Brain microvascular endothelial cell (primary cell): ENCODE measurements around the gene UACA.

Source experiments
- DNase-seq: peaks from one replicate; pipeline ENCODE4 v3.0.0-alpha.2; 2020
- H3K27ac ChIP-seq: fragments of 250-450 bp; sonication (Bioruptor Pico); 2 replicates; pipeline ENCODE4 v1.5.1; 2020; ENCODE audit warnings: mild to moderate bottlenecking, moderate library complexity
- H3K27me3 ChIP-seq: fragments of 250-450 bp; sonication (Bioruptor Pico); replicated peaks from 2 replicates; pipeline ENCODE4 v1.5.1; 2020; ENCODE audit warnings: mild to moderate bottlenecking
- H3K36me3 ChIP-seq: fragments of 250-450 bp; sonication (Bioruptor Pico); replicated peaks from 2 replicates; pipeline ENCODE4 v1.5.1; 2020; ENCODE audit warnings: mild to moderate bottlenecking
- H3K4me3 ChIP-seq: 2 replicates; pipeline ENCODE4 v1.5.1; 2011; ENCODE audit warnings: low read depth, mild to moderate bottlenecking, control low read depth, low read length, moderate library complexity
- CTCF ChIP-seq: IDR thresholded peaks from 2 replicates; pipeline ENCODE4 v1.5.1; 2011; ENCODE audit warnings: low read depth, mild to moderate bottlenecking, moderate library complexity, low read length, control low read depth, inconsistent platforms; ENCODE audit errors: missing control alignments
- in situ Hi-C: cut with HindIII; loops from 2 replicates; pipeline ENCODE4 v1.10.0; 2017; ENCODE audit warnings: low sequenced_read_pairs, low pct_ligation_motif_present

Gene UACA

GRCh38 chr15:70794596-70795310 lies 31.4 kb upstream of the UACA start:
- TF ChIP-seq CTCF = no peak
- H3K36me3 ChIP-seq = no peaks in the 10 kb centered on the region
- no peaks in the 10 kb centered on the region for H3K27me3 ChIP-seq
- in situ Hi-C loops = no loop called here
- peak; percentile 94 for DNase-seq
- H3K4me3 ChIP-seq = peak overlapping the region; percentile 30
- H3K27ac ChIP-seq = peak overlapping the region; percentile 99

GRCh38 chr15:70793694-70794093 lies 30.3 kb upstream of the UACA start:
- H3K27me3 ChIP-seq = no peaks in the 10 kb centered on the region
- H3K27ac ChIP-seq = peak overlapping the region; percentile 99
- no peak for TF ChIP-seq CTCF
- no peaks in the 10 kb centered on the region for H3K36me3 ChIP-seq
- DNase-seq = no peak
- H3K4me3 ChIP-seq = no peak overlapping the region
- in situ Hi-C loops = no loop called here

GRCh38 chr15:70792171-70792573 lies 28.8 kb upstream of the UACA start:
- Histone ChIP-seq H3K36me3 (no peaks in the 10 kb centered on the region), H3K27me3 (no peaks in the 10 kb centered on the region), H3K4me3 (no peak overlapping the region), H3K27ac (peak overlapping the region; percentile 99)
- in situ Hi-C loops = no loop called here
- peak; percentile 69 for DNase-seq
- TF ChIP-seq CTCF = no peak

GRCh38 chr15:70791259-70791658 lies 27.9 kb upstream of the UACA start:
- in situ Hi-C loops = no loop called here

GRCh38 chr15:70789213-70789612 lies 25.9 kb upstream of the UACA start:
- Histone ChIP-seq H3K4me3 (no peak overlapping the region), H3K36me3 (no peaks in the 10 kb centered on the region), H3K27me3 (no peaks in the 10 kb centered on the region), H3K27ac (peak overlapping the region; percentile 77)
- peak; percentile 62 for DNase-seq
- no peak for TF ChIP-seq CTCF
- in situ Hi-C loops = no loop called here

More at GRCh38 chr15:70791259-70791658, 27.9 kb upstream of the UACA start:
- Histone ChIP-seq H3K27ac (peak overlapping the region; percentile 99), H3K27me3 (no peaks in the 10 kb centered on the region), H3K36me3 (no peaks in the 10 kb centered on the region), H3K4me3 (no peak overlapping the region)
- no peak for TF ChIP-seq CTCF
- no peak for DNase-seq
